ENCODE measurements around the gene BRME1.
"Not testable (repeated sequence)": the region's sequence is repeated elsewhere in the genome, so short reads cannot be mapped to it uniquely, and the experiment has no call there.

BRME1 gene

GRCh38 chr19:13929340-13929739 lies 23.4 kb upstream of the BRME1 start:
- in situ Hi-C loops (cut with HindIII; ENCODE audit: low sequenced_read_pairs), result no loop called here

- in situ Hi-C loops (cut with HindIII; ENCODE audit: low sequenced_read_pairs), result no loop called here
These were observed 20.8 kb upstream of the BRME1 start for GRCh38 chr19:13926715-13927114.

- in situ Hi-C loops (cut with HindIII; ENCODE audit: low sequenced_read_pairs), result no loop called here
These were observed 20.1 kb upstream of the BRME1 start for GRCh38 chr19:13926010-13926409.

- in situ Hi-C loops (cut with HindIII; ENCODE audit: low sequenced_read_pairs), result no loop called here
These were observed 17.5 kb upstream of the BRME1 start for GRCh38 chr19:13923194-13923987.

- in situ Hi-C loops (cut with HindIII; ENCODE audit: low sequenced_read_pairs), result not testable (repeated sequence)
These were observed 16.2 kb upstream of the BRME1 start for GRCh38 chr19:13922118-13922517.

- in situ Hi-C loops (cut with HindIII; ENCODE audit: low sequenced_read_pairs), result no loop called here
These were observed 15.2 kb upstream of the BRME1 start for GRCh38 chr19:13920940-13921747.

GRCh38 chr19:13920524-13920923 lies 14.6 kb upstream of the BRME1 start:
- in situ Hi-C loops (cut with HindIII; ENCODE audit: low sequenced_read_pairs), result no loop called here

- in situ Hi-C loops (cut with HindIII; ENCODE audit: low sequenced_read_pairs), result no loop called here
These were observed 13.0 kb upstream of the BRME1 start for GRCh38 chr19:13918726-13919411.

- in situ Hi-C loops (cut with HindIII; ENCODE audit: low sequenced_read_pairs), result no loop called here
These were observed 12.0 kb upstream of the BRME1 start for GRCh38 chr19:13917888-13918406.

GRCh38 chr19:13914777-13915176 lies 8.9 kb upstream of the BRME1 start:
- in situ Hi-C loops (cut with HindIII; ENCODE audit: low sequenced_read_pairs), result no loop called here

- in situ Hi-C loops (cut with HindIII; ENCODE audit: low sequenced_read_pairs), result no loop called here
These were observed 7.4 kb upstream of the BRME1 start for GRCh38 chr19:13913352-13913751.

- in situ Hi-C loops (cut with HindIII; ENCODE audit: low sequenced_read_pairs), result no loop called here
These were observed 3.5 kb upstream of the BRME1 start for GRCh38 chr19:13909430-13909829.

- in situ Hi-C loops (cut with HindIII; ENCODE audit: low sequenced_read_pairs), result no loop called here
These were observed 2.8 kb upstream of the BRME1 start for GRCh38 chr19:13908674-13909073.

- in situ Hi-C loops (cut with HindIII; ENCODE audit: low sequenced_read_pairs), result no loop called here
These were observed 993 bp upstream of the BRME1 start for GRCh38 chr19:13906910-13907309.

- in situ Hi-C loops (cut with HindIII; ENCODE audit: low sequenced_read_pairs), result no loop called here
These were observed 596 bp upstream of the BRME1 start for GRCh38 chr19:13906521-13906904.

- in situ Hi-C loops (cut with HindIII; ENCODE audit: low sequenced_read_pairs), result no loop called here
These were observed 2.8 kb downstream of the BRME1 start for GRCh38 chr19:13902993-13903555.

- in situ Hi-C loops (cut with HindIII; ENCODE audit: low sequenced_read_pairs), result loop anchor here (25.0 kb wide), 1 partner anchor 187 kb away; the partner anchor contains the start of genes C19orf67 and SAMD1
These were observed 5.9 kb downstream of the BRME1 start for GRCh38 chr19:13899912-13900584.

- in situ Hi-C loops (cut with HindIII; ENCODE audit: low sequenced_read_pairs), result loop anchor here (25.0 kb wide), 1 partner anchor 188 kb away; the partner anchor contains the start of genes C19orf67 and SAMD1
These were observed 6.5 kb downstream of the BRME1 start for GRCh38 chr19:13899393-13899792.

GRCh38 chr19:13896227-13896626 lies 9.7 kb downstream of the BRME1 start:
- in situ Hi-C loops (cut with HindIII; ENCODE audit: low sequenced_read_pairs), result loop anchor here (25.0 kb wide), 1 partner anchor 191 kb away; the partner anchor contains the start of genes C19orf67 and SAMD1

- in situ Hi-C loops (cut with HindIII; ENCODE audit: low sequenced_read_pairs), result loop anchor here (25.0 kb wide), 1 partner anchor 193 kb away; the partner anchor contains the start of genes C19orf67 and SAMD1
These were observed 11.4 kb downstream of the BRME1 start for GRCh38 chr19:13894552-13894951.

Measured in DLD1 (cell line).